Anterior cingulate cortex (tissue), 58 donors: ENCODE results near the gene PATZ1.
"Not testable (repeated sequence)": the region's sequence is repeated elsewhere in the genome, so short reads cannot be mapped to it uniquely, and the experiment has no call there.

Experiments
- DNase-seq, 58 donors: peaks; one replicate each; lab custom pipeline; 2025; lab: John Stamatoyannopoulos, UW

Gene PATZ1

GRCh38 chr22:31346255-31346732 is at the start of gene PATZ1:
Gene PATZ1 (minus strand): TSS chr22:31346346. CDS start chr22:31345602, 744 bp downstream.
- peak in 55 of 58 donors; percentile 16 to 90 (median 76) for DNase-seq

GRCh38 chr22:31394326-31394725 is 48.2 kb upstream of the PATZ1 start:
- DNase-seq, result no peak

GRCh38 chr22:31393893-31394292 is 47.7 kb upstream of the PATZ1 start:
- no peak for DNase-seq

GRCh38 chr22:31378651-31379050 is 32.5 kb upstream of the PATZ1 start:
- not testable (repeated sequence) for DNase-seq

- no peak for DNase-seq
Measured at GRCh38 chr22:31378123-31378522, 32.0 kb upstream of the PATZ1 start.

GRCh38 chr22:31377612-31378011 is 31.5 kb upstream of the PATZ1 start:
- DNase-seq, result no peak

GRCh38 chr22:31367426-31367825 is 21.3 kb upstream of the PATZ1 start:
- DNase-seq, result no peak

- no peak for DNase-seq
Measured at GRCh38 chr22:31363885-31364465, 17.8 kb upstream of the PATZ1 start.

- no peak for DNase-seq
Measured at GRCh38 chr22:31361743-31362142, 15.6 kb upstream of the PATZ1 start.

- DNase-seq, result no peak
Measured at GRCh38 chr22:31360029-31360428, 13.9 kb upstream of the PATZ1 start.

- DNase-seq, result no peak
Measured at GRCh38 chr22:31354515-31354914, 8.4 kb upstream of the PATZ1 start.

GRCh38 chr22:31350410-31350863 is 4.3 kb upstream of the PATZ1 start:
- DNase-seq, result peak in 8 of 58 donors; percentile 1 to 33 (median 10)

GRCh38 chr22:31349960-31350359 is 3.8 kb upstream of the PATZ1 start:
- no peak for DNase-seq

- DNase-seq, result no peak
Measured at GRCh38 chr22:31348766-31349165, 2.6 kb upstream of the PATZ1 start.

- DNase-seq, result not testable (repeated sequence)
Measured at GRCh38 chr22:31348009-31348337, 1.8 kb upstream of the PATZ1 start.

- DNase-seq, result peak in 54 of 58 donors; percentile 11 to 81 (median 59)
Measured at GRCh38 chr22:31347251-31348008, 1.3 kb upstream of the PATZ1 start.

GRCh38 chr22:31346733-31347250 is 646 bp upstream of the PATZ1 start:
- peak in 36 of 58 donors; percentile 21 to 75 (median 63) for DNase-seq

- DNase-seq, result peak in 55 of 58 donors; percentile 31 to 89 (median 77)
Measured at GRCh38 chr22:31345331-31346254, 553 bp downstream of the PATZ1 start.

GRCh38 chr22:31344578-31345330 is 1.4 kb downstream of the PATZ1 start:
- DNase-seq, result peak in 6 of 58 donors; percentile 8 to 45 (median 39)

- DNase-seq, result no peak
Measured at GRCh38 chr22:31344256-31344577, 1.9 kb downstream of the PATZ1 start.
